ENCODE results near the gene RGS6. TPM values are rescaled to one million over a fixed set of nuclear protein-coding genes. Genes with fewer than 3 reads are reported as not detected.

Gene RGS6
- polyA plus RNA-seq, 12 donors, result 4.9 to 11.4 (median 6.0) TPM; not detected in 1

GRCh38 chr14:72010474-72010873, 78.2 kb downstream of the RGS6 start:
- no peak for DNase-seq

GRCh38 chr14:72013721-72014345, 81.6 kb downstream of the RGS6 start:
- peak; percentile 11 for DNase-seq

GRCh38 chr14:72014486-72014885, 82.3 kb downstream of the RGS6 start:
- peak; percentile 21 for DNase-seq

GRCh38 chr14:72017290-72017689, 85.1 kb downstream of the RGS6 start:
- DNase-seq, result no peak

GRCh38 chr14:72023128-72024042, 91.2 kb downstream of the RGS6 start:
- DNase-seq, result no peak

GRCh38 chr14:72024043-72024407, 91.8 kb downstream of the RGS6 start:
- peak; percentile 8 for DNase-seq

- no peak for DNase-seq
Measured at GRCh38 chr14:72024504-72024903, 92.3 kb downstream of the RGS6 start.

GRCh38 chr14:72026536-72026935, 94.3 kb downstream of the RGS6 start:
- DNase-seq, result no peak

GRCh38 chr14:72027061-72027460, 94.8 kb downstream of the RGS6 start:
- no peak for DNase-seq

GRCh38 chr14:72033365-72033764, 101.1 kb downstream of the RGS6 start:
- DNase-seq, result no peak

GRCh38 chr14:72040528-72040927, 108.3 kb downstream of the RGS6 start:
- DNase-seq, result no peak

GRCh38 chr14:72045271-72045670, 113.0 kb downstream of the RGS6 start:
- DNase-seq, result no peak

- DNase-seq, result no peak
Measured at GRCh38 chr14:72045885-72046284, 113.7 kb downstream of the RGS6 start.

- DNase-seq, result no peak
Measured at GRCh38 chr14:72049462-72049861, 117.2 kb downstream of the RGS6 start.

- DNase-seq, result no peak
Measured at GRCh38 chr14:72052356-72052755, 120.1 kb downstream of the RGS6 start.

- no peak for DNase-seq
Measured at GRCh38 chr14:72053651-72054050, 121.4 kb downstream of the RGS6 start.

- DNase-seq, result no peak
Measured at GRCh38 chr14:72054911-72055310, 122.7 kb downstream of the RGS6 start.

- peak; percentile 67 for DNase-seq
Measured at GRCh38 chr14:72057701-72058285, 125.6 kb downstream of the RGS6 start.

GRCh38 chr14:72060460-72060859, 128.2 kb downstream of the RGS6 start:
- no peak for DNase-seq

- no peak for DNase-seq
Measured at GRCh38 chr14:72060917-72061316, 128.7 kb downstream of the RGS6 start.

- DNase-seq, result no peak
Measured at GRCh38 chr14:72061718-72062117, 129.5 kb downstream of the RGS6 start.

- DNase-seq, result no peak
Measured at GRCh38 chr14:72063761-72064282, 131.6 kb downstream of the RGS6 start.

GRCh38 chr14:72064501-72064900, 132.3 kb downstream of the RGS6 start:
- no peak for DNase-seq
